Vein endothelial cell (primary cell): ENCODE data around the gene ZNF221. TPM values are rescaled to one million over a fixed set of nuclear protein-coding genes. Genes with fewer than 3 reads are reported as not detected.

ENCODE experiments used
- small RNA-seq: library from RNA; depleted of rRNA; stranded (forward); fragments of <200 nt; gene quantifications from one replicate; pipeline ENCODE3, GENCODE V24; 2012
- total RNA-seq: library from RNA; depleted of rRNA; stranded (reverse); fragments of >200 nt; gene quantifications from 2 replicates; pipeline ENCODE4 v1.2.3, GENCODE V29; 2012

ZNF221 gene
- 5.9 and 6.0 TPM in 2 replicates for total RNA-seq

DNA sequence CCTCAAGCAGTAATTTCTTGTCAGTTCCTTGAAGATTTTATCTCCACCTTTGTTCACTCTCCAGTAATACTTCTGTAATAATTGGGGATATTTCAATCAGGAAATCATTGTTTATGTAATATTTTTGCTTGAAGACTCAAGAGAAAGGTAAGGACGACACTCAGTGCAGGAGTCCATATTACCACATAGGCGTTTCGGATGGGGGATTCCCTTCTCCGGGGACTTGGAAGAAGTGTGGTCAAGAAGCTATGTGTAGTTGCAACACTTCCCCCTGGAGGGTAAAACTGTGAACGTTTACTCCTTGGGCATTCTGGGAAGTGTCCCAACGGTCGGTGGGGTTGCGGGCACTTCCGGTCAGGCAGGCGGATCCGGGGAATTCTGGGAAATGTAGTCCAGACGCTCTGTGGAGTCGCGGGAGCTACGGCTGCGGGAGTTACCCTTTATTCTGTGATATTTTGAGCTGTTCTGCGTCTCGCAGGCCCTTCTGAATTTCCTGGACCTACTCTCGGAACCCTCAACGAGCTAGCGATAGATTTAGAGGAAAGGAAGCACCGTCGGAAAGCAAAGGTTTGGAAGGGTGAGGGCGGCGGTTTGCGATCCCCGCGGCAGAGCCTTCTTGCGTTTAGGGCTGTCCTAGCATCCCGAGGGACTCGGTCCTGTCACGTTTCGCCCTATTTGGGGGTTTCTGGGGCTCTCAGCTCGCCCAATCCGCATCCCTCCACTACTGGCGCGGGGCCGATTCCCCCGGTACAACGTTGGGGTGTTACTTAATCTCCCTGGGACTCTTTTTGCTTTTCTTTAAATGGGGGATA lies at the start of gene ZNF221:
ZNF221 (plus strand) TSS at position 395 of the 812 bp plus-strand sequence. CDS start 11,499 bp downstream, outside the sequence.

DNA sequence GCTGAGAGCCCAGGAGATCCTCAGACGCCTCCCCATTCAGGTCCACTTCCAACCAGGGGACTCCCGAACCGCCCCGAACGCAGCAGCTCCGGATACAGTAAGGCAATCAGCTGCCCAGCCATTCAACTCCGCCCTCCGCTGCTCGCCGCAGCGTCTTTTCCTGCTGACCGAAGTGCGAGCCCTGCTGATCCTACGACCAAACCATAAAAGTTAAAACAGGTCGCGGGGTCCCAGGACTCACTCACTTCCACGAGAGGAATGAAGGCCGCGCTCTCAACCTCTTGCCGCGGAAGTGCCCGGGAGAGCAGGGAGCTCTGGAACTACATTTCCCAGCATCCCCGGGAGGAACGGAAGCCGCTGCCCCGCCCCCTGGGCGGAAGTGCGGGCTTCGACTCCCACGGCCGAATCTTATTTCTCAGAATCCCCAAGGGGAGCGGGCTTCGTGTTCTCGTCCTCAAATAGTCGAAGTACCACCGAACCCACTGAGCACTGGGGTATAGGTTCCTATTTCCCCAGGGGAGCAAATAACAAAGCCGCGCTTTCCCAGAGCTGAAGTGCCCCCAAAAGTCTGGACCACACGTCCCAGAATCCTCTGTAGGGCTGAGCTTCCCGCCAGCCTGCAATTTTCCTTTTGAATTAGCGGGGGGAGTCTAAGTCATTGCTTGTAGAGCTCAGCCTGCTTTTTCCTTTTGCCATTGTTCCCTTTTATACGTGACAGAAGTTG lies 15.9 kb upstream of the ZNF221 start, which contains the start of gene ZNF45:
ZNF45 (minus strand) TSS at position 298 of the 724 bp plus-strand sequence. CDS start 13,097 bp downstream, outside the sequence.

DNA sequence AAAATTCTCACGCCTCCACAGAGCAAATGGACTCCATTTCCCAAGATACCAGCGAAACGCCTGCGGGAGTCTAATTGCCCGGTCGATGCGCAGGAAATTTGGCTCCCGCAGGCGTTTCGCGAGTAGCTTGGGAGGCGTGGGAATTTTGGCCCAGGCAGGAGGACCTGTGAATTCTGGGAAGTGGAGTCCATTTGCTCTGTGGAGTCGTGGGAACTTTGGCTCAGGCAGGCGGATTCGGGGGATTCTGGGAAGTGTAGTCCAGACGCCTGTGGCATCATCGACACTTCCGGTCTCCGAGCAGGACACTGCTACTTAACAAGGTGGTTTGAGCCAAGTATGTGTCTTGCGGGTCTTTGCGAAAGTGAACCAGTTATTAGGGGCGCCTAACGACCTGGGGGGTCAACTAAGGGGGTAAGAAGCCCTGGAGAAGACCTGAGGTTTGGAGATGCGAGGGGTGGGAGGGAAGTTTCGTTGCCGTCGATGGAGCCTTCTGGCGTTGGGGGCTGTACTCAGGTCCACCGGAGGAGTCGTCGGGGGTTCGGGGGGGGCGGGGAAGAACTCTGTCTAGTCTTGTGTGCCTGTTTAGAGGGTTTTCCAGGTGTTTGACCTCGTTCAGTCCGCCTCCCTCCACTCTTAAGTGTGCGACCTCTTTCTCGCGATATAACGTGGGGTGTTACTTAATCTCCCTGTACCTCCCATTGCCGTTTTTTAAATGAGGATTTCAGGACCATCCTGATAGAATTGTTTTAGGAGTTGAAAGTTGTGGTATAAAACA lies 33.1 kb downstream of the ZNF221 start, which contains the start of gene ZNF155:
ZNF155 (plus strand) TSS at position 277 of the 775 bp plus-strand sequence. CDS start 4,356 bp downstream, outside the sequence.

DNA sequence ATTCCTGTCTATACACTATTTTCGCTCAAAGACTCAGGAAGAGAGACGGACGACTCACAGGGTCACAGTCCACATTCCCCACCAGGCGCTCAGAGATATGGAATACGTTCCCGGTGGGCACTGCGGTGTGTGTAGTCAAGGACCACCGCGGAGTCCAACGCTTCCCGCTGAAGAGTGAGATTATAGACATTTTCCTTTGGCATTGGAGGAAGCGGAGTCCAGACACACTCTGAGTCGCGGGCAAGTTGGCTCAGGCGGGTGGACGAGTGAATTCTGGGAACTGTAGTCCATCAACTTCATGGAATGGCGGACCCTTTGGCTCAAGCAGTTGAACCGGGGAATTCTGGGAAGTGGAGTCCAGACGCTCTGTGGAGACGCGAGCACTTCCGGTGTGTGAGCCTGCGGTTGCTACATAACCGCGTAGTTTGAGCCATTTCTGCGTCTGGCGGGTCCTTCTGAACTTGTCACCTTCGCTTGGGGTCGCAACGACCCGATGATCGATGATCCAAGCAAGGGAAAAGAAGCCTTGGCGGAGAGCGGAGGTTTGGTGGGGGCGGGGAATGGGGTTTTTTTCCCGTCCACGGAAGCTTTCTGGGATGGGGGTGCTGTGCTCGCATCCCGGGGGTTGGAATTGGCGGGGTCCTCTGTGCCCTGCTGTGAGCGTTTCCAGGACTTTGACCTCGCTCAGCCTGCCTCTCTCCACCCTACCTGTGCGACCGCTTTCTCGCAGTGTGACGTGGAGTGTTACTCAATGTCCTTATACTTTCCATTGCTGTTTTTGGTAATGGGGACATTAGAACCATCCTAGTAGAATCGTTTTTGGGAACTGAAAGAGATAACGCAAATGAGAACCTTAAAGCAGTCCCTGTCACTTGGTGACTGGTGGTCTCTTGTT lies 51.8 kb downstream of the ZNF221 start, which contains the start of gene ZNF230:
ZNF230 (plus strand) TSS at position 392 of the 895 bp plus-strand sequence. CDS start 4,122 bp downstream, outside the sequence.

Small RNA genes lying within 50 kb of the gene (small RNA-seq; reads per million reads assigned to genes)
- not detected for gene AC006213.5

Other genes starting within 250 kb of the ZNF221 start
- not detected in 2 replicates for gene IRGC, start 235.2 kb upstream of the ZNF221 start, total RNA-seq
- 17.0 and 18.7 TPM in 2 replicates for gene SMG9, start 196.3 kb upstream of the ZNF221 start, total RNA-seq
- 0.48 TPM in 1 of 2 replicates, not detected in the other for gene KCNN4, start 170.3 kb upstream of the ZNF221 start, total RNA-seq
- under 0.01 and 0.10 TPM in 2 replicates for gene LYPD5, start 148.8 kb upstream of the ZNF221 start, total RNA-seq
- 5.6 and 8.2 TPM in 2 replicates for gene ZNF283, start 123.9 kb upstream of the ZNF221 start, total RNA-seq
- gene ZNF404, start 67.3 kb upstream of the ZNF221 start, total RNA-seq, result 0.10 and 0.98 TPM in 2 replicates
- gene ZNF45, start 15.9 kb upstream of the ZNF221 start, total RNA-seq, result 11.8 and 18.3 TPM in 2 replicates
- 6.9 and 8.1 TPM in 2 replicates for gene ZNF155, start 33.0 kb downstream of the ZNF221 start, total RNA-seq
- 3.0 and 5.2 TPM in 2 replicates for gene ZNF230, start 51.7 kb downstream of the ZNF221 start, total RNA-seq
- gene ZNF222, start 74.2 kb downstream of the ZNF221 start, total RNA-seq, result 4.3 and 5.9 TPM in 2 replicates
- 5.2 and 5.8 TPM in 2 replicates for gene ZNF223, start 100.8 kb downstream of the ZNF221 start, total RNA-seq
- 3.3 and 3.4 TPM in 2 replicates for gene ZNF284, start 120.9 kb downstream of the ZNF221 start, total RNA-seq
- gene ZNF224, start 143.1 kb downstream of the ZNF221 start, total RNA-seq, result 18.9 and 29.3 TPM in 2 replicates
- 4.2 and 5.9 TPM in 2 replicates for gene ZNF225, start 162.2 kb downstream of the ZNF221 start, total RNA-seq
- 9.7 and 10.5 TPM in 2 replicates for gene ZNF234, start 190.3 kb downstream of the ZNF221 start, total RNA-seq
- gene ZNF226, start 213.9 kb downstream of the ZNF221 start, total RNA-seq, result 10.8 and 15.0 TPM in 2 replicates